Adrenal gland (tissue), 5 donors: ENCODE results near the gene SPOUT1.

Experiments used
- POLR2A ChIP-seq, 2 donors: fragments of 450-650 bp; IDR thresholded peaks; one replicate each; pipeline ENCODE4 v1.6.1; 2017; ENCODE audit warnings: antibody characterized with exemption in 2 of 2, mild to moderate bottlenecking in 2 of 2, moderate library complexity in 1 of 2
- TF ChIP-seq, protein P1 (sequence below), 6 experiments: fragments of 450-650 bp in 4 of 6; fragments of 200-600 bp in 2 of 6; sonication (generic) in 1 of 6; IDR thresholded peaks; 1 replicate in 5 of 6; 2 replicates in 1 of 6; pipeline versions ENCODE4 v1.5.1 to v1.8.0; 2016 to 2021; ENCODE audit warnings: antibody characterized with exemption in 6 of 6, mild to moderate bottlenecking in 2 of 6, moderate library complexity in 1 of 6
- donor health status: DM: no; HTN: no; CAD: no.

DNA sequence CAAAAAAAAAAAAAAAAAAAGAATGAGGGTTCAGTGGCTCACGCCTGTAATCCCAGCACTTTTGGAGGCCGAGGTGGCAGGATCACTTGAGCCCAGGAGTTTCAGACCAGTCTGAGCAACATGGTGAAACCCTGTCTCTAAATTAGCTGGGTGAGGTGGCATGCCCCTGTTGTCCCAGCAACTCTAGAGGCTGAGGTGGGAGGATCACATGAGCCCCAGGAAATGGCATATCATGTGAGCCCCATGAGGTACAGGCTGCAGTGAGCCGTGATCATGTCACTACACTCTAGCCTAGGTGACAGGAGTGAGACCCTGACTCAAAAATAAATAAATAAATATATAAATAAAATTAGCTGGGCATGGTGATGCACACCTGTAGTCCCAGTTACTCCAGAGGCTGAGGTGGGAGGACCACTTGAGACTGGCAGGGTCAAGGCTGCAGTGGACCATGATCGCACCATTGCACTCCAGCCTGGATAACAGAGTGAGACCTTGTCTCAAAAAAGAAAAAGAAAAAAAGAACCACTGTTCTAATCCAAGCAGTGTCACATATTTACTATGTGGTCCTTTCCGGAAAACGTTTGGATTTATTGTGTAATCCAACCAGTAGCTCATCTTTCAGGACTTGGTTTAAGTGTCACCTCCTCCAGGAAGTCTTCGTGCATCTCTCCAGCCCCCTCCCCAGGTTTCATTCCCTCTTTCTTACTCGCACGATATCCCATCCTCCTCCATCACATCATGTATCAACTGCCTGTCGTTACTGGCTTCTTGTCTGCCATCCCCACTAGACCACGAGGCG is 12.3 kb upstream of the SPOUT1 start:
- TF ChIP-seq, protein P1, sequence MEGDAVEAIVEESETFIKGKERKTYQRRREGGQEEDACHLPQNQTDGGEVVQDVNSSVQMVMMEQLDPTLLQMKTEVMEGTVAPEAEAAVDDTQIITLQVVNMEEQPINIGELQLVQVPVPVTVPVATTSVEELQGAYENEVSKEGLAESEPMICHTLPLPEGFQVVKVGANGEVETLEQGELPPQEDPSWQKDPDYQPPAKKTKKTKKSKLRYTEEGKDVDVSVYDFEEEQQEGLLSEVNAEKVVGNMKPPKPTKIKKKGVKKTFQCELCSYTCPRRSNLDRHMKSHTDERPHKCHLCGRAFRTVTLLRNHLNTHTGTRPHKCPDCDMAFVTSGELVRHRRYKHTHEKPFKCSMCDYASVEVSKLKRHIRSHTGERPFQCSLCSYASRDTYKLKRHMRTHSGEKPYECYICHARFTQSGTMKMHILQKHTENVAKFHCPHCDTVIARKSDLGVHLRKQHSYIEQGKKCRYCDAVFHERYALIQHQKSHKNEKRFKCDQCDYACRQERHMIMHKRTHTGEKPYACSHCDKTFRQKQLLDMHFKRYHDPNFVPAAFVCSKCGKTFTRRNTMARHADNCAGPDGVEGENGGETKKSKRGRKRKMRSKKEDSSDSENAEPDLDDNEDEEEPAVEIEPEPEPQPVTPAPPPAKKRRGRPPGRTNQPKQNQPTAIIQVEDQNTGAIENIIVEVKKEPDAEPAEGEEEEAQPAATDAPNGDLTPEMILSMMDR (IDR thresholded peaks at IDR 0.05), result no peak
- no peak for TF ChIP-seq POLR2A (IDR thresholded peaks at IDR 0.05)
